Measurements from ENCODE around the gene CKM.
A peak's percentile ranks its signal among the peaks of the same experiment; 100 is the strongest.

CKM gene

DNA sequence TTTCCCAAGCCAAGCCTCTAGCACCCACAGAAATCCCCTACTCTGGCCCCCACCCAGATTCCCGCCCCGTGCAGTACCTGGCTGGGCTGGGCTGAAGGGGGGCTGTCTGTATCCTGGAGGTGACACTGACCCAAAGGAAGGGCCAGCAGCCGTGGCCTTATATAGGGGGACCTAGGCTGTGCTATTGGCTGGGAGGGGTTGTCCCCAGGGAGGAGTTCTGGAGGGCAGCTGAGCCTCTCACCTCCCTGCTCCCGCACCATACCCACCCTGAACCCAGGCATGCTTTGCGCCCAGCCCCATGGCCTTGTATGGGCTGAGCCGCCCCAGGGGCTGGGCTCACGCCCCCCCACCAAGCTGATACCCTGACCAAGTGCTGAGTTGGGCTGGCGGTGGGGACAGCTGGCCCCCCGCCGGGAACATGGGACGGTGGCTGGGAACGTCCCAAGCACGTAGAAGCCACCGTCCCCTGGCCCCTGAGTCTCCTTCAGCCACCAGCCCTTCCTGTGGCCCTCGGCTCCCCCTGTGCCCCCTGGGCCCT is at the start of gene CKM:
CKM (minus strand) TSS at position 132 of the 538 bp plus-strand sequence. CDS start 3,162 bp downstream, outside the sequence.
- Histone ChIP-seq H3K79me2 (ENCODE audit: insufficient read depth, low read length) (no peaks in the 10 kb centered on the region), H3K27ac (ENCODE audit: low read length) (no peak within 1 kb of the TSS; the same call in 1 of the 2 replicates), H3K9ac (ENCODE audit: low read depth, low read length) (no peak within 1 kb of the TSS), H4K20me1 (ENCODE audit: insufficient read depth, low read length) (no peaks in the 10 kb centered on the region), H2AFZ (ENCODE audit: low read depth, low read length) (no peak within 1 kb of the TSS), H3K4me1 (ENCODE audit: insufficient read depth, low read length) (0 out of 2 replicates have a peak, but pooled peaks cover 4% of the 10 kb centered on the region), H3K36me3 (ENCODE audit: insufficient read depth, low read length) (no peaks in the 10 kb centered on the region), H3K4me2 (ENCODE audit: insufficient read depth, low read length) (no peak within 1 kb of the TSS), H3K27me3 (ENCODE audit: insufficient read depth, low read length, poor library complexity) (no peaks in the 10 kb centered on the region), H3K4me3 (ENCODE audit: low read depth in 1 of 2, low read length in 2 of 2) (no peak within 1 kb of the TSS), H3K9me3 (ENCODE audit: insufficient read depth, low read length, severe bottlenecking) (no peaks in the 10 kb centered on the region)
- TF ChIP-seq, protein P1, sequence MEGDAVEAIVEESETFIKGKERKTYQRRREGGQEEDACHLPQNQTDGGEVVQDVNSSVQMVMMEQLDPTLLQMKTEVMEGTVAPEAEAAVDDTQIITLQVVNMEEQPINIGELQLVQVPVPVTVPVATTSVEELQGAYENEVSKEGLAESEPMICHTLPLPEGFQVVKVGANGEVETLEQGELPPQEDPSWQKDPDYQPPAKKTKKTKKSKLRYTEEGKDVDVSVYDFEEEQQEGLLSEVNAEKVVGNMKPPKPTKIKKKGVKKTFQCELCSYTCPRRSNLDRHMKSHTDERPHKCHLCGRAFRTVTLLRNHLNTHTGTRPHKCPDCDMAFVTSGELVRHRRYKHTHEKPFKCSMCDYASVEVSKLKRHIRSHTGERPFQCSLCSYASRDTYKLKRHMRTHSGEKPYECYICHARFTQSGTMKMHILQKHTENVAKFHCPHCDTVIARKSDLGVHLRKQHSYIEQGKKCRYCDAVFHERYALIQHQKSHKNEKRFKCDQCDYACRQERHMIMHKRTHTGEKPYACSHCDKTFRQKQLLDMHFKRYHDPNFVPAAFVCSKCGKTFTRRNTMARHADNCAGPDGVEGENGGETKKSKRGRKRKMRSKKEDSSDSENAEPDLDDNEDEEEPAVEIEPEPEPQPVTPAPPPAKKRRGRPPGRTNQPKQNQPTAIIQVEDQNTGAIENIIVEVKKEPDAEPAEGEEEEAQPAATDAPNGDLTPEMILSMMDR (IDR thresholded peaks at IDR 0.05; ENCODE audit: borderline replicate concordance, extremely low read depth, low read length, poor library complexity, severe bottlenecking): no peak
- no peak for TF ChIP-seq EZH2 (IDR thresholded peaks at IDR 0.05; ENCODE audit: borderline replicate concordance, low read depth, low read length, severe bottlenecking)
- DNase-seq (no peak), ATAC-seq (ENCODE audit: insufficient read depth, low read depth) (no peak)

DNA sequence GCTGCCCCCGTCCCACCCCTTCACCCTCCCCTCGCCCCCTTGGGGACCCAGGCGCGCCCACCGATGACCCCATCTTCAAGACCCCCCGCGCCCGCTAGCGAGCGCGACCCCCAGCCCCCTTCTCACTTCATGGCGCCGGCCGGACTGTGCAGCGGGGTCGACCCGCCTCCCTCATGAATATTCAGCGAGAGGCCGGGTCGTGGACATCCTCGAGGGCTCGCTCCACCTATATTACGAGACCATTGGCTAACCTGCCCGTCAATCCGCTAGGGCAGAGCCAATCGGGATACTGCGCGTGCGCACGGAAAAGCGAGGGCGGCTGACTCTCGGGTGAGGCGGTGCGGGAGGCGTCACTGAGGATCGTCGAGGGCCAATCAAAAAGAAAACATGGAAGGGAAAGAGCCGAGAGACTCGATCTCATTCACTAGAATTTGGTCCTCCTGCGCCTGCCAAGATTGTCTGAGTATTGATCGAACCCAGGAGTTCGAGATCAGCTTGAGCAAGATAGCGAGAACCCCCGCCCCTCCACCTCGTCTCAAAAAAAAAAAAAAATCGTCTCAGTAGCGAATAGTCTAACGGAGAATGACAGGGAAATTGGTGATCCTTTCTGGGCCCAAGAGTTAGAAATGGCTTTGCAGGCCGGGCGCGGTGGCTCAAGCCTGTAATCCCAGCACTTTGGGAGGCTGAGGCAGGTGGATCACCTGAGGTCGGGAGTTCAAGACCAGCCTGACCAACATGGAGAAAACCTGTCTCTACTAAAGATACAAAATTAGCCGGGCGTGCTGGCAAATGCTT is 47.9 kb upstream of the CKM start, which contains the start of gene ERCC2:
ERCC2 (minus strand) TSS at position 164 of the 795 bp plus-strand sequence; CDS start at position 131, 33 bp downstream.
- peak within 1 kb of the TSS; percentile 85 for H3K27ac ChIP-seq (ENCODE audit: low read length)

GRCh38 chr19:45368737-45369340 is 46.2 kb upstream of the CKM start:
- Histone ChIP-seq H3K36me3 (ENCODE audit: insufficient read depth, low read length) (peaks cover 25% of the 10 kb centered on the region), H3K4me1 (ENCODE audit: insufficient read depth, low read length) (peaks cover 29% of the 10 kb centered on the region), H3K79me2 (ENCODE audit: insufficient read depth, low read length) (peaks cover 17% of the 10 kb centered on the region), H3K4me3 (ENCODE audit: low read depth in 1 of 2, low read length in 2 of 2) (peak overlapping the region in 1 of 2 experiments; percentile 96; a peak in 2 of 4 replicates), H3K9me3 (ENCODE audit: insufficient read depth, low read length, severe bottlenecking) (no peaks in the 10 kb centered on the region), H4K20me1 (ENCODE audit: insufficient read depth, low read length) (0 out of 2 replicates have a peak, but pooled peaks cover 4% of the 10 kb centered on the region), H3K9ac (ENCODE audit: low read depth, low read length) (no peak overlapping the region), H3K4me2 (ENCODE audit: insufficient read depth, low read length) (peak overlapping the region; percentile 98), H2AFZ (ENCODE audit: low read depth, low read length) (no peak overlapping the region), H3K27me3 (ENCODE audit: insufficient read depth, low read length, poor library complexity) (no peaks in the 10 kb centered on the region), H3K27ac (ENCODE audit: low read length) (no peak overlapping the region)
- ATAC-seq (ENCODE audit: insufficient read depth, low read depth): no peak
- DNase-seq: no peak
- TF ChIP-seq EZH2 (IDR thresholded peaks at IDR 0.05; ENCODE audit: borderline replicate concordance, low read depth, low read length, severe bottlenecking): no peak
- TF ChIP-seq, protein P1 (IDR thresholded peaks at IDR 0.05; ENCODE audit: borderline replicate concordance, extremely low read depth, low read length, poor library complexity, severe bottlenecking): no peak

More for the DNA sequence above, 47.9 kb upstream of the CKM start, which contains the start of gene ERCC2:
- Histone ChIP-seq H4K20me1 (ENCODE audit: insufficient read depth, low read length) (no peaks in the 10 kb centered on the region), H3K27me3 (ENCODE audit: insufficient read depth, low read length, poor library complexity) (no peaks in the 10 kb centered on the region), H3K4me2 (ENCODE audit: insufficient read depth, low read length) (peak within 1 kb of the TSS; percentile 98), H3K36me3 (ENCODE audit: insufficient read depth, low read length) (peaks cover 10% of the 10 kb centered on the region), H3K9ac (ENCODE audit: low read depth, low read length) (peak within 1 kb of the TSS; percentile 80), H3K4me3 (ENCODE audit: low read depth in 1 of 2, low read length in 2 of 2) (peak within 1 kb of the TSS; percentile 92 to 96), H3K79me2 (ENCODE audit: insufficient read depth, low read length) (peaks cover 17% of the 10 kb centered on the region), H3K9me3 (ENCODE audit: insufficient read depth, low read length, severe bottlenecking) (no peaks in the 10 kb centered on the region), H3K4me1 (ENCODE audit: insufficient read depth, low read length) (peaks cover 29% of the 10 kb centered on the region), H2AFZ (ENCODE audit: low read depth, low read length) (peak within 1 kb of the TSS; percentile 89)
- ATAC-seq (ENCODE audit: insufficient read depth, low read depth) (peak; percentile 99), DNase-seq (peak; percentile 100)
- no peak for TF ChIP-seq EZH2 (IDR thresholded peaks at IDR 0.05; ENCODE audit: borderline replicate concordance, low read depth, low read length, severe bottlenecking)
- TF ChIP-seq, protein P1 (IDR thresholded peaks at IDR 0.05; ENCODE audit: borderline replicate concordance, extremely low read depth, low read length, poor library complexity, severe bottlenecking): no peak
